Endothelial cell of umbilical vein (primary cell): ENCODE results near the gene LAMB4. TPM values are rescaled to one million over a fixed set of nuclear protein-coding genes. Genes with fewer than 3 reads are reported as not detected.

ENCODE experiments used
- BruUV-seq: library from RNA; stranded (reverse); fragments of 400-500 nt; replicated peaks from 2 replicates; lab custom pipeline; 2021; lab: Mats Ljungman, UMichigan
- CTCF ChIA-PET: fragments of 300-600, 350-600 bp; sonication (Branson Sonifier 250); formaldehyde crosslinking; loops from one replicate; lab custom pipeline; 2021; ENCODE audit warnings: antibody characterized with exemption, inconsistent platforms; lab: Charles Lee
- POLR2A ChIA-PET: fragments of 300-600, 350-600 bp; sonication (Branson Sonifier 250); formaldehyde crosslinking; loops from one replicate; lab custom pipeline; 2021; ENCODE audit warnings: antibody characterized with exemption, inconsistent platforms; lab: Charles Lee
- DNase-seq: peaks from one replicate; pipeline ENCODE4 v3.0.0-alpha.2; 2011; ENCODE audit warnings: low read depth, low spot score
- FAIRE-seq: peaks from 2 replicates; lab custom pipeline; 2011; peaks lifted over from hg19 to GRCh38; lab: Jason Lieb, UNC
- H2AFZ ChIP-seq: 2 replicates; pipeline ENCODE4 v1.6.0; 2012; ENCODE audit warnings: low read depth, low read length, control low read depth, inconsistent platforms
- H3K27ac ChIP-seq: 2 replicates; pipeline ENCODE4 v1.5.1; 2011; ENCODE audit warnings: low read depth, mild to moderate bottlenecking, control low read depth, low read length, moderate library complexity; ENCODE audit not compliant: insufficient read depth
- H3K27me3 ChIP-seq, 2 experiments: 2 replicates each; pipeline versions ENCODE4 v1.6.0 to v1.6.1; 2011; ENCODE audit warnings: low read length in 2 of 2, mixed read lengths in 1 of 2; ENCODE audit not compliant: control insufficient read depth in 2 of 2, insufficient read depth in 2 of 2
- H3K36me3 ChIP-seq, 2 experiments: 2 replicates in 1 of 2; 3 replicates in 1 of 2; pipeline ENCODE4 v1.5.1; 2011; ENCODE audit warnings: low read length in 2 of 2, mild to moderate bottlenecking in 1 of 2, moderate library complexity in 1 of 2; ENCODE audit not compliant: control insufficient read depth in 2 of 2, insufficient read depth in 2 of 2; ENCODE audit errors: extremely low read depth in 1 of 2
- H3K4me1 ChIP-seq: 3 replicates; pipeline ENCODE4 v1.5.1; 2011; ENCODE audit warnings: mild to moderate bottlenecking, low read length; ENCODE audit not compliant: control insufficient read depth, insufficient read depth; ENCODE audit errors: extremely low read depth
- H3K4me2 ChIP-seq: 2 replicates; pipeline ENCODE4 v1.6.1; 2011; ENCODE audit warnings: low read length, control low read depth, mixed read lengths; ENCODE audit not compliant: insufficient read depth
- H3K4me3 ChIP-seq, 3 experiments: fragments of 200-600 bp in 1 of 3; sonication (generic), shearing (Covaris generic) in 1 of 3; replicated peaks in 1 of 3; 2 replicates each; pipeline ENCODE4 v1.5.1; 2011 to 2016; ENCODE audit warnings: control low read depth in 3 of 3, low read length in 3 of 3, mild to moderate bottlenecking in 2 of 3, inconsistent platforms in 1 of 3, low read depth in 1 of 3, moderate library complexity in 1 of 3; ENCODE audit not compliant: insufficient read depth in 1 of 3
- H3K79me2 ChIP-seq: 2 replicates; pipeline ENCODE4 v1.6.0; 2012; ENCODE audit warnings: low read length, inconsistent platforms; ENCODE audit not compliant: control insufficient read depth, insufficient read depth
- H3K9ac ChIP-seq: replicated peaks from 2 replicates; pipeline ENCODE3; 2011; ENCODE audit warnings: low read length, control low read depth; ENCODE audit not compliant: insufficient read depth; ENCODE audit errors: extremely low read depth
- H3K9me1 ChIP-seq: replicated peaks from 3 replicates; pipeline ENCODE4 v1.6.0; 2011; ENCODE audit warnings: mild to moderate bottlenecking, low read length; ENCODE audit not compliant: control insufficient read depth, insufficient read depth; ENCODE audit errors: extremely low read depth
- H3K9me3 ChIP-seq: replicated peaks from 2 replicates; pipeline ENCODE4 v1.5.1; 2012; ENCODE audit warnings: low read length, inconsistent platforms; ENCODE audit not compliant: control insufficient read depth, insufficient read depth
- H4K20me1 ChIP-seq: replicated peaks from 2 replicates; pipeline ENCODE3; 2011; ENCODE audit warnings: mild to moderate bottlenecking, low read length; ENCODE audit not compliant: control insufficient read depth, insufficient read depth; ENCODE audit errors: extremely low read depth
- CTCF ChIP-seq, 2 donors: IDR thresholded peaks; 1 replicate in 1 of 2; 2 replicates in 1 of 2; pipeline ENCODE4 v1.5.1; 2011; ENCODE audit warnings: low read length in 2 of 2, mild to moderate bottlenecking in 2 of 2, moderate library complexity in 2 of 2, control low read depth in 1 of 2, inconsistent platforms in 1 of 2, low read depth in 1 of 2; ENCODE audit not compliant: insufficient read depth in 1 of 2; ENCODE audit errors: extremely low read depth in 1 of 2
- POLR2AphosphoS5 ChIP-seq: IDR thresholded peaks from 2 replicates; pipeline ENCODE4 v1.6.1; 2012; ENCODE audit warnings: low read depth, mild to moderate bottlenecking, control low read depth, low read length, moderate library complexity; ENCODE audit not compliant: insufficient read depth
- dilution Hi-C: fragments of 300-500 bp; cut with MboI; formaldehyde crosslinking; loops from one replicate; pipeline ENCODE4 v1.15.0; 2019; ENCODE audit warnings: low sequenced_read_pairs; ENCODE audit not compliant: extremely low pct_ligation_motif_present
- intact Hi-C: fragments of 100-400 bp; cut with micrococcal nuclease; formaldehyde crosslinking; loops from one replicate; pipeline ENCODE4 v1.10.0; 2022
- polyA plus RNA-seq, 4 experiments: library from polyadenylated mRNA; depleted of rRNA in 3 of 4; stranded (reverse) in 3 of 4; unstranded in 1 of 4; fragments of >200 nt; gene quantifications; 2 replicates each; pipeline versions ENCODE4 v1.2.1 to v1.2.3, GENCODE V29; 2011 to 2012; ENCODE audit warnings: missing spikeins in 1 of 4
- total RNA-seq: library from RNA; stranded (reverse); gene quantifications from 2 replicates; pipeline ENCODE4 v1.2.3, GENCODE V29; 2021

Gene LAMB4
- total and polyA plus RNA-seq, 2 donors (not counting 3 experiments of a cell fraction or from before 2014, with no cell fraction given) = 0.15 to 0.20 TPM

- ChIA-PET POLR2A (interaction anchor here (1.9 to 4.6 kb wide), 2 partner anchors 15 to 35 kb away, joined by 7 to 49 read pairs; partner anchors contain the start of gene LAMB1), CTCF (interaction anchor here (0.8 to 9.6 kb wide), 23 partner anchors 8 to 480 kb away, joined by 3 to 284 read pairs (median 7); partner anchors contain the start of gene LAMB1)
- Histone ChIP-seq H3K27ac (peak overlapping the region; percentile 96), H3K9ac (peak overlapping the region; percentile 78), H3K9me3 (no peaks in the 10 kb centered on the region), H3K79me2 (no peaks in the 10 kb centered on the region), H3K27me3 (no peaks in the 10 kb centered on the region), H3K4me3 (no peak overlapping the region), H3K36me3 (no peaks in the 10 kb centered on the region), H3K9me1 (no peaks in the 10 kb centered on the region), H3K4me1 (peaks cover 67% of the 10 kb centered on the region), H2AFZ (no peak overlapping the region), H4K20me1 (no peaks in the 10 kb centered on the region), H3K4me2 (no peak overlapping the region)
- peak; percentile 68 for FAIRE-seq
- no TSS peak for BruUV-seq
- intact Hi-C loops = loop anchor here (10.0 kb wide), 1 partner anchor 278 kb away; no protein-coding TSS in a partner anchor
- dilution Hi-C loops = no loop called here
- peak; percentile 87 for DNase-seq
- TF ChIP-seq POLR2AphosphoS5 (no peak), CTCF (IDR thresholded peaks at IDR 0.05; ENCODE audit: extremely low read depth in 1 of 2, insufficient read depth in 1 of 2, low read depth in 1 of 2, low read length in 2 of 2) (peak; percentile 52)
Observed at GRCh38 chr7:108016841-108017775, 113.1 kb downstream of the LAMB4 start.
